ENCODE data around the gene SHF.

GRCh38 chr15:45185069-45185779, 2.5 kb downstream of the SHF start:
- TF ChIP-seq, protein P1, sequence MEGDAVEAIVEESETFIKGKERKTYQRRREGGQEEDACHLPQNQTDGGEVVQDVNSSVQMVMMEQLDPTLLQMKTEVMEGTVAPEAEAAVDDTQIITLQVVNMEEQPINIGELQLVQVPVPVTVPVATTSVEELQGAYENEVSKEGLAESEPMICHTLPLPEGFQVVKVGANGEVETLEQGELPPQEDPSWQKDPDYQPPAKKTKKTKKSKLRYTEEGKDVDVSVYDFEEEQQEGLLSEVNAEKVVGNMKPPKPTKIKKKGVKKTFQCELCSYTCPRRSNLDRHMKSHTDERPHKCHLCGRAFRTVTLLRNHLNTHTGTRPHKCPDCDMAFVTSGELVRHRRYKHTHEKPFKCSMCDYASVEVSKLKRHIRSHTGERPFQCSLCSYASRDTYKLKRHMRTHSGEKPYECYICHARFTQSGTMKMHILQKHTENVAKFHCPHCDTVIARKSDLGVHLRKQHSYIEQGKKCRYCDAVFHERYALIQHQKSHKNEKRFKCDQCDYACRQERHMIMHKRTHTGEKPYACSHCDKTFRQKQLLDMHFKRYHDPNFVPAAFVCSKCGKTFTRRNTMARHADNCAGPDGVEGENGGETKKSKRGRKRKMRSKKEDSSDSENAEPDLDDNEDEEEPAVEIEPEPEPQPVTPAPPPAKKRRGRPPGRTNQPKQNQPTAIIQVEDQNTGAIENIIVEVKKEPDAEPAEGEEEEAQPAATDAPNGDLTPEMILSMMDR (IDR thresholded peaks at IDR 0.05; ENCODE audit: borderline replicate concordance, extremely low read depth, low read length, poor library complexity, severe bottlenecking), result no peak
- TF ChIP-seq EZH2 (IDR thresholded peaks at IDR 0.05; ENCODE audit: borderline replicate concordance, low read depth, low read length, severe bottlenecking), result no peak

All from DND-41 (cell line).